ENCODE results near the gene POTEF. TPM values are rescaled to one million over a fixed set of nuclear protein-coding genes. Genes with fewer than 3 reads are reported as not detected.
"Not testable (repeated sequence)": the region's sequence is repeated elsewhere in the genome, so short reads cannot be mapped to it uniquely, and the experiment has no call there.

The POTEF gene
- total RNA-seq, 4 donors from 2014 or later, result not detected

- H3K27me3 ChIP-seq; H3K9me3 ChIP-seq; H3K4me3 ChIP-seq; H3K36me3 ChIP-seq; DNase-seq (ENCODE audit: low spot score in 2 of 2); H3K27ac ChIP-seq; H3K4me1 ChIP-seq: not testable (repeated sequence)
- WGBS, 2 donors, result 83 to 89% methylated on average over 3 to 5 of the region's 5 CpGs
These were observed 76.6 kb downstream of the POTEF start for GRCh38 chr2:130052376-130052775.

- DNase-seq (ENCODE audit: low spot score in 2 of 2); H3K4me1 ChIP-seq; H3K27me3 ChIP-seq; H3K9me3 ChIP-seq; H3K27ac ChIP-seq; H3K4me3 ChIP-seq; H3K36me3 ChIP-seq: not testable (repeated sequence)
- WGBS, 2 donors, result 0 to 50% methylated on average over 1 of the region's 4 CpGs
These were observed 80.6 kb downstream of the POTEF start for GRCh38 chr2:130048422-130048821.

GRCh38 chr2:130038265-130038603, 90.8 kb downstream of the POTEF start:
- not testable (repeated sequence) for H3K36me3 ChIP-seq; DNase-seq (ENCODE audit: low spot score in 2 of 2); H3K4me3 ChIP-seq; H3K27me3 ChIP-seq; H3K27ac ChIP-seq; H3K9me3 ChIP-seq; H3K4me1 ChIP-seq
- WGBS, 2 donors, result 93% methylated on average over 11 of the region's 16 CpGs; no CpG with 5 or more reads in 1 of the 2 donors

- not testable (repeated sequence) for DNase-seq (ENCODE audit: low spot score in 2 of 2); H3K27ac ChIP-seq; H3K9me3 ChIP-seq; H3K4me3 ChIP-seq; H3K27me3 ChIP-seq; H3K36me3 ChIP-seq; H3K4me1 ChIP-seq
- 83 to 93% methylated on average over 1 of the region's 1 CpG for WGBS, 2 donors
These were observed 103.1 kb downstream of the POTEF start for GRCh38 chr2:130025931-130026330.

Small RNA genes within 50 kb of the gene (small RNA-seq; reads per million reads assigned to genes)
- gene AC018865.2, result not detected
- not detected for gene RNU6-1049P

Other genes starting within 250 kb of the POTEF start
- gene RAB6C, start 149.6 kb downstream of the POTEF start, total RNA-seq, result not detected
- 10 to 100 TPM in 3 of 4 donors, 1 to 10 TPM in 1; 7.2 to 32.6 (median 23.3) TPM for gene CCDC74B, start 15.9 kb upstream of the POTEF start, total RNA-seq
- 10 to 100 TPM; 35.2 to 72.6 (median 50.5) TPM for gene SMPD4, start 52.4 kb upstream of the POTEF start, total RNA-seq
- 100 to 1,000 TPM; 108 to 190 (median 153) TPM for gene MZT2B, start 53.0 kb upstream of the POTEF start, total RNA-seq
- not detected for gene TUBA3E, start 69.2 kb upstream of the POTEF start, total RNA-seq
- gene IMP4, start 213.7 kb upstream of the POTEF start, total RNA-seq, result 100 to 1,000 TPM in 1 of 4 donors, 10 to 100 TPM in 3; 72.6 to 207 (median 93.3) TPM
- 10 to 100 TPM; 39.8 to 72.6 (median 54.8) TPM for gene PTPN18, start 226.8 kb upstream of the POTEF start, total RNA-seq